Ishikawa (cell line): Measurements from ENCODE around the gene TNS3.

Experiments used
- EP300 ChIP-seq: IDR thresholded peaks from 2 replicates; pipeline ENCODE4 v1.6.1; 2012; ENCODE audit warnings: borderline replicate concordance
- RAD21 ChIP-seq: IDR thresholded peaks from 2 replicates; pipeline ENCODE4 v1.6.1; 2012; ENCODE audit warnings: low read depth
- TAF1 ChIP-seq: IDR thresholded peaks from 2 replicates; pipeline ENCODE4 v1.6.1; 2012; ENCODE audit warnings: low read depth, mild to moderate bottlenecking
- TCF12 ChIP-seq: IDR thresholded peaks from 2 replicates; pipeline ENCODE4 v1.6.1; 2012; ENCODE audit warnings: low read depth
- YY1 ChIP-seq: IDR thresholded peaks from 2 replicates; pipeline ENCODE4 v1.6.1; 2012; ENCODE audit warnings: low read depth
- TF ChIP-seq, protein P1 (sequence below): IDR thresholded peaks from 2 replicates; pipeline ENCODE4 v1.6.1; 2012
- TF ChIP-seq, protein P2 (sequence below): IDR thresholded peaks from 2 replicates; pipeline ENCODE4 v1.6.1; 2012; ENCODE audit warnings: low read depth, mild to moderate bottlenecking

DNA sequence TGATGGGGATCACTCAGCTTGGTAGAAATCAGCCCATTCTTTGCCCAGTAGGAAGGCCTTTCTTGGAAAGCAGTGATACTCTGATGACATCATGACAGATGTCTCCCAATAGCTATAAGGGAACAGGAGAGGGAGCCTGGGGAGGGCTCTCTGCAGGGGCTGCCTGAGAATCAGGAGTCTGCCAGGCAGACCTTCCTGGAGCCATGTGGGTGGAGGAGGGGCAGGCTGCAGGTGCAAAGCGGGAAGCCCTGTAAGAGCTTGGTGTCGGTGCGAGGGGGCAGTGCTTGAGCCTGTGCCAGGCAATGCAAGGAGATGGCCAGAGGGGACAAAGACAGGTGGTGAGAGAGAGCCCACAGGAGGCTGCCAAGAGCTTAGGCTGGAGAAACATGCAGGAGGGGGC is 5.0 kb upstream of the TNS3 start:
- TF ChIP-seq, protein P1, sequence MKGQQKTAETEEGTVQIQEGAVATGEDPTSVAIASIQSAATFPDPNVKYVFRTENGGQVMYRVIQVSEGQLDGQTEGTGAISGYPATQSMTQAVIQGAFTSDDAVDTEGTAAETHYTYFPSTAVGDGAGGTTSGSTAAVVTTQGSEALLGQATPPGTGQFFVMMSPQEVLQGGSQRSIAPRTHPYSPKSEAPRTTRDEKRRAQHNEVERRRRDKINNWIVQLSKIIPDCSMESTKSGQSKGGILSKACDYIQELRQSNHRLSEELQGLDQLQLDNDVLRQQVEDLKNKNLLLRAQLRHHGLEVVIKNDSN, result no peak
- TF ChIP-seq YY1 (no peak), TCF12 (peak; percentile 94), EP300 (peak; percentile 76), TAF1 (no peak), RAD21 (no peak; the same call in 1 of the 2 replicates)
- TF ChIP-seq, protein P2, sequence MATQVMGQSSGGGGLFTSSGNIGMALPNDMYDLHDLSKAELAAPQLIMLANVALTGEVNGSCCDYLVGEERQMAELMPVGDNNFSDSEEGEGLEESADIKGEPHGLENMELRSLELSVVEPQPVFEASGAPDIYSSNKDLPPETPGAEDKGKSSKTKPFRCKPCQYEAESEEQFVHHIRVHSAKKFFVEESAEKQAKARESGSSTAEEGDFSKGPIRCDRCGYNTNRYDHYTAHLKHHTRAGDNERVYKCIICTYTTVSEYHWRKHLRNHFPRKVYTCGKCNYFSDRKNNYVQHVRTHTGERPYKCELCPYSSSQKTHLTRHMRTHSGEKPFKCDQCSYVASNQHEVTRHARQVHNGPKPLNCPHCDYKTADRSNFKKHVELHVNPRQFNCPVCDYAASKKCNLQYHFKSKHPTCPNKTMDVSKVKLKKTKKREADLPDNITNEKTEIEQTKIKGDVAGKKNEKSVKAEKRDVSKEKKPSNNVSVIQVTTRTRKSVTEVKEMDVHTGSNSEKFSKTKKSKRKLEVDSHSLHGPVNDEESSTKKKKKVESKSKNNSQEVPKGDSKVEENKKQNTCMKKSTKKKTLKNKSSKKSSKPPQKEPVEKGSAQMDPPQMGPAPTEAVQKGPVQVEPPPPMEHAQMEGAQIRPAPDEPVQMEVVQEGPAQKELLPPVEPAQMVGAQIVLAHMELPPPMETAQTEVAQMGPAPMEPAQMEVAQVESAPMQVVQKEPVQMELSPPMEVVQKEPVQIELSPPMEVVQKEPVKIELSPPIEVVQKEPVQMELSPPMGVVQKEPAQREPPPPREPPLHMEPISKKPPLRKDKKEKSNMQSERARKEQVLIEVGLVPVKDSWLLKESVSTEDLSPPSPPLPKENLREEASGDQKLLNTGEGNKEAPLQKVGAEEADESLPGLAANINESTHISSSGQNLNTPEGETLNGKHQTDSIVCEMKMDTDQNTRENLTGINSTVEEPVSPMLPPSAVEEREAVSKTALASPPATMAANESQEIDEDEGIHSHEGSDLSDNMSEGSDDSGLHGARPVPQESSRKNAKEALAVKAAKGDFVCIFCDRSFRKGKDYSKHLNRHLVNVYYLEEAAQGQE, result no peak
